ENCODE measurements around the gene ATF7. TPM values are rescaled to one million over a fixed set of nuclear protein-coding genes. Genes with fewer than 3 reads are reported as not detected.

ATF7 gene
- total RNA-seq, 1 donor from 2014 or later: 61.2 TPM

DNA sequence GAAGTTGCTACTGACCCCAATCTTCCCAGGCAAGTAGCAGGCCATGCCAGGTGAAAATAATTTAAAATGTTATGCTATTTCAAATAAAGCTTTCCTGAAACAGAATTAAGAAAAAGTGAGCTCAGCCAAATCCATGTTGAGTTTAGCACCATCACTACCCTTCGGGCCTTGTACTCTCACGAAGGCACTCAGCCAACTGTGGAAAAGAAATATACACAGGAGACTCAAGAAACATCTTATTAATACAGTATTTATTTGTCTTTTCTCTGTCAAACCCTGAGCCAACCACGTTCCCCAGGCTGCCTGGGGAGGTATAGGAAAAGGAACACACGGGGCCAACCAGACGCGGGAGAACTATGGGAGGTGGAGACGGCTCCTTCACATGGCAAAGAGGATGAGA is 38.8 kb upstream of the ATF7 start:
- no peak overlapping the region for H3K4me3 ChIP-seq
- ATAC-seq: no peak
- TF ChIP-seq, protein P1, sequence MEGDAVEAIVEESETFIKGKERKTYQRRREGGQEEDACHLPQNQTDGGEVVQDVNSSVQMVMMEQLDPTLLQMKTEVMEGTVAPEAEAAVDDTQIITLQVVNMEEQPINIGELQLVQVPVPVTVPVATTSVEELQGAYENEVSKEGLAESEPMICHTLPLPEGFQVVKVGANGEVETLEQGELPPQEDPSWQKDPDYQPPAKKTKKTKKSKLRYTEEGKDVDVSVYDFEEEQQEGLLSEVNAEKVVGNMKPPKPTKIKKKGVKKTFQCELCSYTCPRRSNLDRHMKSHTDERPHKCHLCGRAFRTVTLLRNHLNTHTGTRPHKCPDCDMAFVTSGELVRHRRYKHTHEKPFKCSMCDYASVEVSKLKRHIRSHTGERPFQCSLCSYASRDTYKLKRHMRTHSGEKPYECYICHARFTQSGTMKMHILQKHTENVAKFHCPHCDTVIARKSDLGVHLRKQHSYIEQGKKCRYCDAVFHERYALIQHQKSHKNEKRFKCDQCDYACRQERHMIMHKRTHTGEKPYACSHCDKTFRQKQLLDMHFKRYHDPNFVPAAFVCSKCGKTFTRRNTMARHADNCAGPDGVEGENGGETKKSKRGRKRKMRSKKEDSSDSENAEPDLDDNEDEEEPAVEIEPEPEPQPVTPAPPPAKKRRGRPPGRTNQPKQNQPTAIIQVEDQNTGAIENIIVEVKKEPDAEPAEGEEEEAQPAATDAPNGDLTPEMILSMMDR (IDR thresholded peaks at IDR 0.05): no peak
- H3K9me3 ChIP-seq: no peaks in the 10 kb centered on the region
- no peak for DNase-seq
- H3K27ac ChIP-seq: no peak overlapping the region
- no peaks in the 10 kb centered on the region for H3K27me3 ChIP-seq (ENCODE audit: low read depth)
- peaks cover 72% of the 10 kb centered on the region for H3K36me3 ChIP-seq
- intact Hi-C loops (cut with DNase I): no loop called here
- peaks cover 10% of the 10 kb centered on the region for H3K4me1 ChIP-seq

GRCh38 chr12:53664191-53664590 is 38.0 kb upstream of the ATF7 start:
- intact Hi-C loops (cut with DNase I): no loop called here
- TF ChIP-seq, protein P1 (IDR thresholded peaks at IDR 0.05): no peak
- H3K4me1 ChIP-seq: peaks cover 14% of the 10 kb centered on the region
- DNase-seq (no peak), ATAC-seq (no peak)
- H3K36me3 ChIP-seq: peaks cover 65% of the 10 kb centered on the region
- no peaks in the 10 kb centered on the region for H3K27me3 ChIP-seq (ENCODE audit: low read depth)
- no peak overlapping the region for H3K4me3 ChIP-seq
- no peak overlapping the region for H3K27ac ChIP-seq
- no peaks in the 10 kb centered on the region for H3K9me3 ChIP-seq

GRCh38 chr12:53660041-53660440 is 33.9 kb upstream of the ATF7 start:
- Histone ChIP-seq H3K4me1 (peaks cover 22% of the 10 kb centered on the region), H3K9me3 (no peaks in the 10 kb centered on the region), H3K27me3 (ENCODE audit: low read depth) (no peaks in the 10 kb centered on the region), H3K4me3 (no peak overlapping the region), H3K27ac (peak overlapping the region; percentile 76), H3K36me3 (peaks cover 23% of the 10 kb centered on the region)
- TF ChIP-seq, protein P1 (IDR thresholded peaks at IDR 0.05): no peak
- DNase-seq (no peak), ATAC-seq (no peak)
- intact Hi-C loops (cut with DNase I): no loop called here

GRCh38 chr12:53659571-53659981 is 33.4 kb upstream of the ATF7 start:
- Histone ChIP-seq H3K27me3 (ENCODE audit: low read depth) (no peaks in the 10 kb centered on the region), H3K27ac (peak overlapping the region; percentile 76), H3K36me3 (peaks cover 18% of the 10 kb centered on the region), H3K4me1 (peaks cover 22% of the 10 kb centered on the region), H3K9me3 (no peaks in the 10 kb centered on the region), H3K4me3 (no peak overlapping the region)
- DNase-seq (no peak), ATAC-seq (no peak)
- intact Hi-C loops (cut with DNase I): no loop called here
- TF ChIP-seq, protein P1 (IDR thresholded peaks at IDR 0.05): no peak

GRCh38 chr12:53659011-53659551 is 32.9 kb upstream of the ATF7 start:
- no peaks in the 10 kb centered on the region for H3K9me3 ChIP-seq
- peak overlapping the region; percentile 76 for H3K27ac ChIP-seq
- DNase-seq: no peak
- H3K27me3 ChIP-seq (ENCODE audit: low read depth): no peaks in the 10 kb centered on the region
- ATAC-seq: peak; percentile 81 to 85
- TF ChIP-seq, protein P1 (IDR thresholded peaks at IDR 0.05): no peak
- no peak overlapping the region for H3K4me3 ChIP-seq
- H3K36me3 ChIP-seq: peaks cover 13% of the 10 kb centered on the region
- H3K4me1 ChIP-seq: peaks cover 22% of the 10 kb centered on the region
- intact Hi-C loops (cut with DNase I): no loop called here
